ENCODE data around the gene ARID1B.

- no peak for TF ChIP-seq CTCF (IDR thresholded peaks at IDR 0.05; ENCODE audit: insufficient read depth, low read depth, low read length)
- no peak for TF ChIP-seq EZH2 (IDR thresholded peaks at IDR 0.05; ENCODE audit: insufficient read depth, low read length)
Observed at GRCh38 chr6:157001716-157002115, 224.5 kb downstream of the ARID1B start.

Data from astrocyte (in vitro differentiated cells and primary cell).